H1 (cell line): Measurements from ENCODE around the gene TDRD12. TPM values are rescaled to one million over a fixed set of nuclear protein-coding genes. Genes with fewer than 3 reads are reported as not detected.

Experiments
- CEBPB ChIP-seq: IDR thresholded peaks from 2 replicates; pipeline ENCODE4 v1.6.1; 2012; ENCODE audit warnings: low read depth, low read length
- CHD2 ChIP-seq: IDR thresholded peaks from 2 replicates; pipeline ENCODE4 v1.6.1; 2012; ENCODE audit warnings: low read length, improper control_type of control experiment
- CREB1 ChIP-seq: IDR thresholded peaks from 2 replicates; pipeline ENCODE4 v1.6.1; 2012; ENCODE audit warnings: inconsistent platforms
- KDM1A ChIP-seq: fragments of 200-600, 300-600 bp; sonication (generic); IDR thresholded peaks from 2 replicates; pipeline ENCODE4 v1.7.1; 2016; ENCODE audit warnings: mild to moderate bottlenecking, low read length, borderline replicate concordance
- POU5F1 ChIP-seq: IDR thresholded peaks from 2 replicates; pipeline ENCODE4 v1.6.1; 2011; ENCODE audit warnings: low read depth, mild to moderate bottlenecking, low read length, moderate library complexity
- SIRT6 ChIP-seq: IDR thresholded peaks from one replicate; pipeline ENCODE4 v1.7.1; 2012; ENCODE audit warnings: low read length, inconsistent platforms
- SP1 ChIP-seq: IDR thresholded peaks from 2 replicates; pipeline ENCODE4 v1.6.1; 2011; ENCODE audit warnings: low read depth, low read length
- SP2 ChIP-seq: IDR thresholded peaks from 2 replicates; pipeline ENCODE4 v1.6.1; 2012; ENCODE audit warnings: mild to moderate bottlenecking, low read length, inconsistent platforms
- polyA plus RNA-seq, 7 experiments: library from polyadenylated mRNA; depleted of rRNA in 3 of 7; stranded (reverse) in 5 of 7; unstranded in 2 of 7; fragments of >200 nt in 5 of 7; fragments of 200-250 nt in 2 of 7; gene quantifications; 1 replicate in 5 of 7; 2 replicates in 1 of 7; 4 replicates in 1 of 7; pipeline versions ENCODE4 v1.2.1 to v1.2.3, GENCODE V29; 2011 to 2013; ENCODE audit warnings: missing spikeins in 2 of 7, mixed read lengths in 2 of 7
- total RNA-seq: library from RNA; stranded (reverse); fragmentation: NEBNext Ultra II Directional; extraction: Animal tissue kit (Norgen Biotek cat#: 25700); gene quantifications from 2 replicates; pipeline ENCODE4 v1.2.1, GENCODE V29; 2021
- TF ChIP-seq, protein P1 (sequence below), 3 experiments: IDR thresholded peaks; 1 replicate in 2 of 3; 2 replicates in 1 of 3; pipeline versions ENCODE4 v1.5.1 to v1.6.1; 2011; ENCODE audit warnings: low read length in 3 of 3, mild to moderate bottlenecking in 3 of 3, inconsistent platforms in 2 of 3, low read depth in 1 of 3, moderate library complexity in 1 of 3; ENCODE audit not compliant: insufficient read depth in 1 of 3; ENCODE audit errors: control extremely low read depth in 1 of 3
- TF ChIP-seq, protein P2 (sequence below): IDR thresholded peaks from 2 replicates; pipeline ENCODE4 v1.6.1; 2012; ENCODE audit warnings: inconsistent platforms

The TDRD12 gene
- total and polyA plus RNA-seq, 2 of the 8 experiments (the other 6 are each of a cell fraction or from before 2014, with no cell fraction given): 0.39 to 0.88 TPM

- TF ChIP-seq CHD2 (no peak), CREB1 (no peak), KDM1A (no peak), CEBPB (no peak), SIRT6 (no peak), SP1 (no peak), SP2 (no peak), POU5F1 (no peak)
- TF ChIP-seq, protein P1, sequence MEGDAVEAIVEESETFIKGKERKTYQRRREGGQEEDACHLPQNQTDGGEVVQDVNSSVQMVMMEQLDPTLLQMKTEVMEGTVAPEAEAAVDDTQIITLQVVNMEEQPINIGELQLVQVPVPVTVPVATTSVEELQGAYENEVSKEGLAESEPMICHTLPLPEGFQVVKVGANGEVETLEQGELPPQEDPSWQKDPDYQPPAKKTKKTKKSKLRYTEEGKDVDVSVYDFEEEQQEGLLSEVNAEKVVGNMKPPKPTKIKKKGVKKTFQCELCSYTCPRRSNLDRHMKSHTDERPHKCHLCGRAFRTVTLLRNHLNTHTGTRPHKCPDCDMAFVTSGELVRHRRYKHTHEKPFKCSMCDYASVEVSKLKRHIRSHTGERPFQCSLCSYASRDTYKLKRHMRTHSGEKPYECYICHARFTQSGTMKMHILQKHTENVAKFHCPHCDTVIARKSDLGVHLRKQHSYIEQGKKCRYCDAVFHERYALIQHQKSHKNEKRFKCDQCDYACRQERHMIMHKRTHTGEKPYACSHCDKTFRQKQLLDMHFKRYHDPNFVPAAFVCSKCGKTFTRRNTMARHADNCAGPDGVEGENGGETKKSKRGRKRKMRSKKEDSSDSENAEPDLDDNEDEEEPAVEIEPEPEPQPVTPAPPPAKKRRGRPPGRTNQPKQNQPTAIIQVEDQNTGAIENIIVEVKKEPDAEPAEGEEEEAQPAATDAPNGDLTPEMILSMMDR (IDR thresholded peaks at IDR 0.05; ENCODE audit: control extremely low read depth in 1 of 3, insufficient read depth in 1 of 3, low read depth in 1 of 3, low read length in 3 of 3): no peak
- TF ChIP-seq, protein P2, sequence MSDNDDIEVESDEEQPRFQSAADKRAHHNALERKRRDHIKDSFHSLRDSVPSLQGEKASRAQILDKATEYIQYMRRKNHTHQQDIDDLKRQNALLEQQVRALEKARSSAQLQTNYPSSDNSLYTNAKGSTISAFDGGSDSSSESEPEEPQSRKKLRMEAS: no peak
These were observed 148.8 kb downstream of the TDRD12 start (continued) for GRCh38 chr19:32868206-32868950.
